Endothelial cell of umbilical vein (primary cell): ENCODE data around the gene ZNF280D. TPM values are rescaled to one million over a fixed set of nuclear protein-coding genes. Genes with fewer than 3 reads are reported as not detected.

Source experiments
- BruUV-seq: library from RNA; stranded (reverse); fragments of 400-500 nt; replicated peaks from 2 replicates; lab custom pipeline; 2021; lab: Mats Ljungman, UMichigan
- CTCF ChIA-PET: fragments of 300-600, 350-600 bp; sonication (Branson Sonifier 250); formaldehyde crosslinking; loops from one replicate; lab custom pipeline; 2021; ENCODE audit warnings: antibody characterized with exemption, inconsistent platforms; lab: Charles Lee
- POLR2A ChIA-PET: fragments of 300-600, 350-600 bp; sonication (Branson Sonifier 250); formaldehyde crosslinking; loops from one replicate; lab custom pipeline; 2021; ENCODE audit warnings: antibody characterized with exemption, inconsistent platforms; lab: Charles Lee
- DNase-seq: peaks from one replicate; pipeline ENCODE4 v3.0.0-alpha.2; 2011; ENCODE audit warnings: low read depth, low spot score
- FAIRE-seq: peaks from 2 replicates; lab custom pipeline; 2011; peaks lifted over from hg19 to GRCh38; lab: Jason Lieb, UNC
- H2AFZ ChIP-seq: 2 replicates; pipeline ENCODE4 v1.6.0; 2012; ENCODE audit warnings: low read depth, low read length, control low read depth, inconsistent platforms
- H3K27ac ChIP-seq: 2 replicates; pipeline ENCODE4 v1.5.1; 2011; ENCODE audit warnings: low read depth, mild to moderate bottlenecking, control low read depth, low read length, moderate library complexity; ENCODE audit not compliant: insufficient read depth
- H3K27me3 ChIP-seq, 2 experiments: 2 replicates each; pipeline versions ENCODE4 v1.6.0 to v1.6.1; 2011; ENCODE audit warnings: low read length in 2 of 2, mixed read lengths in 1 of 2; ENCODE audit not compliant: control insufficient read depth in 2 of 2, insufficient read depth in 2 of 2
- H3K36me3 ChIP-seq, 2 experiments: 2 replicates in 1 of 2; 3 replicates in 1 of 2; pipeline ENCODE4 v1.5.1; 2011; ENCODE audit warnings: low read length in 2 of 2, mild to moderate bottlenecking in 1 of 2, moderate library complexity in 1 of 2; ENCODE audit not compliant: control insufficient read depth in 2 of 2, insufficient read depth in 2 of 2; ENCODE audit errors: extremely low read depth in 1 of 2
- H3K4me1 ChIP-seq: 3 replicates; pipeline ENCODE4 v1.5.1; 2011; ENCODE audit warnings: mild to moderate bottlenecking, low read length; ENCODE audit not compliant: control insufficient read depth, insufficient read depth; ENCODE audit errors: extremely low read depth
- H3K4me2 ChIP-seq: 2 replicates; pipeline ENCODE4 v1.6.1; 2011; ENCODE audit warnings: low read length, control low read depth, mixed read lengths; ENCODE audit not compliant: insufficient read depth
- H3K4me3 ChIP-seq, 3 experiments: fragments of 200-600 bp in 1 of 3; sonication (generic), shearing (Covaris generic) in 1 of 3; replicated peaks in 1 of 3; 2 replicates each; pipeline ENCODE4 v1.5.1; 2011 to 2016; ENCODE audit warnings: control low read depth in 3 of 3, low read length in 3 of 3, mild to moderate bottlenecking in 2 of 3, inconsistent platforms in 1 of 3, low read depth in 1 of 3, moderate library complexity in 1 of 3; ENCODE audit not compliant: insufficient read depth in 1 of 3
- H3K79me2 ChIP-seq: 2 replicates; pipeline ENCODE4 v1.6.0; 2012; ENCODE audit warnings: low read length, inconsistent platforms; ENCODE audit not compliant: control insufficient read depth, insufficient read depth
- H3K9ac ChIP-seq: replicated peaks from 2 replicates; pipeline ENCODE3; 2011; ENCODE audit warnings: low read length, control low read depth; ENCODE audit not compliant: insufficient read depth; ENCODE audit errors: extremely low read depth
- H3K9me1 ChIP-seq: replicated peaks from 3 replicates; pipeline ENCODE4 v1.6.0; 2011; ENCODE audit warnings: mild to moderate bottlenecking, low read length; ENCODE audit not compliant: control insufficient read depth, insufficient read depth; ENCODE audit errors: extremely low read depth
- H3K9me3 ChIP-seq: replicated peaks from 2 replicates; pipeline ENCODE4 v1.5.1; 2012; ENCODE audit warnings: low read length, inconsistent platforms; ENCODE audit not compliant: control insufficient read depth, insufficient read depth
- H4K20me1 ChIP-seq: replicated peaks from 2 replicates; pipeline ENCODE3; 2011; ENCODE audit warnings: mild to moderate bottlenecking, low read length; ENCODE audit not compliant: control insufficient read depth, insufficient read depth; ENCODE audit errors: extremely low read depth
- EZH2 ChIP-seq: IDR thresholded peaks from 2 replicates; pipeline ENCODE4 v1.6.1; 2012; ENCODE audit warnings: borderline replicate concordance, low read depth, mild to moderate bottlenecking, moderate library complexity, low read length, inconsistent platforms; ENCODE audit not compliant: severe bottlenecking
- FOS ChIP-seq: IDR thresholded peaks from 2 replicates; pipeline ENCODE4 v1.6.1; 2011; ENCODE audit warnings: mild to moderate bottlenecking, low read length, moderate library complexity, borderline replicate concordance; ENCODE audit not compliant: insufficient read depth
- GATA2 ChIP-seq: IDR thresholded peaks from 2 replicates; pipeline ENCODE4 v1.7.0; 2011; ENCODE audit warnings: low read depth, mild to moderate bottlenecking, moderate library complexity, mixed read lengths, low read length; ENCODE audit not compliant: insufficient read length, insufficient read depth
- JUN ChIP-seq: IDR thresholded peaks from 2 replicates; pipeline ENCODE4 v1.6.1; 2011; ENCODE audit warnings: borderline replicate concordance, low read depth; ENCODE audit not compliant: insufficient read length, insufficient read depth
- MYC ChIP-seq: IDR thresholded peaks from one replicate; pipeline ENCODE4 v1.6.1; 2011; ENCODE audit warnings: mild to moderate bottlenecking, low read depth, low read length
- POLR2A ChIP-seq: IDR thresholded peaks from 2 replicates; pipeline ENCODE4 v1.6.1; 2012; ENCODE audit warnings: low read depth, mild to moderate bottlenecking, control low read depth, low read length
- POLR2AphosphoS5 ChIP-seq: IDR thresholded peaks from 2 replicates; pipeline ENCODE4 v1.6.1; 2012; ENCODE audit warnings: low read depth, mild to moderate bottlenecking, control low read depth, low read length, moderate library complexity; ENCODE audit not compliant: insufficient read depth
- dilution Hi-C: fragments of 300-500 bp; cut with MboI; formaldehyde crosslinking; loops from one replicate; pipeline ENCODE4 v1.15.0; 2019; ENCODE audit warnings: low sequenced_read_pairs; ENCODE audit not compliant: extremely low pct_ligation_motif_present
- intact Hi-C: fragments of 100-400 bp; cut with micrococcal nuclease; formaldehyde crosslinking; loops from one replicate; pipeline ENCODE4 v1.10.0; 2022
- polyA plus RNA-seq, 4 experiments: library from polyadenylated mRNA; depleted of rRNA in 3 of 4; stranded (reverse) in 3 of 4; unstranded in 1 of 4; fragments of >200 nt; gene quantifications; 2 replicates each; pipeline versions ENCODE4 v1.2.1 to v1.2.3, GENCODE V29; 2011 to 2012; ENCODE audit warnings: missing spikeins in 1 of 4
- total RNA-seq: library from RNA; stranded (reverse); gene quantifications from 2 replicates; pipeline ENCODE4 v1.2.3, GENCODE V29; 2021
- TF ChIP-seq, protein P1 (sequence below): IDR thresholded peaks from 2 replicates; pipeline ENCODE4 v1.6.1; 2011; ENCODE audit not compliant: insufficient read depth, insufficient read length
- TF ChIP-seq, protein P2 (sequence below), 2 donors: IDR thresholded peaks; 1 replicate in 1 of 2; 2 replicates in 1 of 2; pipeline ENCODE4 v1.5.1; 2011; ENCODE audit warnings: low read length in 2 of 2, mild to moderate bottlenecking in 2 of 2, moderate library complexity in 2 of 2, control low read depth in 1 of 2, inconsistent platforms in 1 of 2, low read depth in 1 of 2; ENCODE audit not compliant: insufficient read depth in 1 of 2; ENCODE audit errors: extremely low read depth in 1 of 2

The ZNF280D gene
- total and polyA plus RNA-seq, 2 donors (not counting 3 experiments of a cell fraction or from before 2014, with no cell fraction given), result 9.6 to 42.1 TPM

DNA sequence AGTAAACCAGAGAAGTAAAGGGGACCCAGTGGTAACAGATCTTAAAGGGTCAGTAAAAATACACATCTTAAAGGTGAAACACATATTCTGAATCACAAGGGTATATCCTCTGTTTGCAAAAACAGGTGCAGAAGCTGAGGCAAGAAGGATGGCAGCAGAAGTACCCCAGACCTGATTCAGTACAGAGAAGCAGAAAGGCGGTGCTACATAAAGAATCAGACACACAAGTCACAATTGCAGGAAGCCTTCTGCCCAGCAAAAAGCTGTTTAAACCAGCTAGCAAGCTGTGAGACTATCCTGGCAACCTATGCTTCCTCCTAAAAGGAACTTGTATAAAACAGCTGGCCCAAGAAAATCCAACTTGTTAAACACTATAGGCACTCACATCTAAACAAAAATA lies 49.4 kb downstream of the ZNF280D start:
- no peak for TF ChIP-seq EZH2
- TF ChIP-seq, protein P1, sequence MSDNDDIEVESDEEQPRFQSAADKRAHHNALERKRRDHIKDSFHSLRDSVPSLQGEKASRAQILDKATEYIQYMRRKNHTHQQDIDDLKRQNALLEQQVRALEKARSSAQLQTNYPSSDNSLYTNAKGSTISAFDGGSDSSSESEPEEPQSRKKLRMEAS, result no peak
- TF ChIP-seq POLR2AphosphoS5, result no peak
- no peak for TF ChIP-seq JUN
- no peak for TF ChIP-seq GATA2
- no peak for TF ChIP-seq MYC
- TF ChIP-seq, protein P2, sequence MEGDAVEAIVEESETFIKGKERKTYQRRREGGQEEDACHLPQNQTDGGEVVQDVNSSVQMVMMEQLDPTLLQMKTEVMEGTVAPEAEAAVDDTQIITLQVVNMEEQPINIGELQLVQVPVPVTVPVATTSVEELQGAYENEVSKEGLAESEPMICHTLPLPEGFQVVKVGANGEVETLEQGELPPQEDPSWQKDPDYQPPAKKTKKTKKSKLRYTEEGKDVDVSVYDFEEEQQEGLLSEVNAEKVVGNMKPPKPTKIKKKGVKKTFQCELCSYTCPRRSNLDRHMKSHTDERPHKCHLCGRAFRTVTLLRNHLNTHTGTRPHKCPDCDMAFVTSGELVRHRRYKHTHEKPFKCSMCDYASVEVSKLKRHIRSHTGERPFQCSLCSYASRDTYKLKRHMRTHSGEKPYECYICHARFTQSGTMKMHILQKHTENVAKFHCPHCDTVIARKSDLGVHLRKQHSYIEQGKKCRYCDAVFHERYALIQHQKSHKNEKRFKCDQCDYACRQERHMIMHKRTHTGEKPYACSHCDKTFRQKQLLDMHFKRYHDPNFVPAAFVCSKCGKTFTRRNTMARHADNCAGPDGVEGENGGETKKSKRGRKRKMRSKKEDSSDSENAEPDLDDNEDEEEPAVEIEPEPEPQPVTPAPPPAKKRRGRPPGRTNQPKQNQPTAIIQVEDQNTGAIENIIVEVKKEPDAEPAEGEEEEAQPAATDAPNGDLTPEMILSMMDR (IDR thresholded peaks at IDR 0.05; ENCODE audit: extremely low read depth in 1 of 2, insufficient read depth in 1 of 2, low read depth in 1 of 2, low read length in 2 of 2), result no peak
- TF ChIP-seq POLR2A, result no peak
- no peak for TF ChIP-seq FOS
- no peaks in the 10 kb centered on the region for H3K36me3 ChIP-seq
- H2AFZ ChIP-seq, result no peak overlapping the region
- no peaks in the 10 kb centered on the region for H3K4me1 ChIP-seq
- H3K9me1 ChIP-seq, result no peaks in the 10 kb centered on the region
- POLR2A ChIA-PET, result no interaction called here
- H3K27ac ChIP-seq, result no peak overlapping the region
- H4K20me1 ChIP-seq, result no peaks in the 10 kb centered on the region
- H3K79me2 ChIP-seq, result no peaks in the 10 kb centered on the region
- dilution Hi-C loops, result no loop called here
- no peaks in the 10 kb centered on the region for H3K9me3 ChIP-seq
- H3K4me3 ChIP-seq, result no peak overlapping the region
- CTCF ChIA-PET, result interaction anchor here (1.0 kb wide), 1 partner anchor 58 kb away, joined by 3 read pairs; no protein-coding TSS in a partner anchor
- no peaks in the 10 kb centered on the region for H3K27me3 ChIP-seq
- H3K9ac ChIP-seq, result no peak overlapping the region
- DNase-seq (peak; percentile 42), FAIRE-seq (no peak)
- intact Hi-C loops, result no loop called here
- BruUV-seq, result no TSS peak
- no peak overlapping the region for H3K4me2 ChIP-seq
